Vagina (tissue), 2 donors: ENCODE results near the gene SPTLC3. TPM values are rescaled to one million over a fixed set of nuclear protein-coding genes. Genes with fewer than 3 reads are reported as not detected.

Experiments used
- DNase-seq, 2 donors: peaks; one replicate each; pipeline ENCODE4 v3.0.0-alpha.2; 2017; ENCODE audit errors: extremely low spot score in 2 of 2
- H3K27ac ChIP-seq: fragments of 200-600 bp; sonication (generic); one replicate; pipeline ENCODE4 v1.5.1; 2019
- H3K27me3 ChIP-seq: fragments of 200-600 bp; sonication (generic); one replicate; pipeline ENCODE4 v1.5.1; 2019
- H3K36me3 ChIP-seq, 2 donors: fragments of 200-600 bp; sonication (generic); one replicate each; pipeline ENCODE4 v1.5.1; 2017 to 2019
- H3K4me1 ChIP-seq: fragments of 200-600 bp; sonication (generic); one replicate; pipeline ENCODE4 v1.5.1; 2019
- H3K4me3 ChIP-seq, 2 donors: fragments of 200-600 bp; sonication (generic); 1 replicate in 1 of 2; 2 replicates in 1 of 2; pipeline ENCODE4 v1.5.1; 2016 to 2019
- H3K9me3 ChIP-seq: fragments of 200-600 bp; sonication (generic); one replicate; pipeline ENCODE4 v1.5.1; 2019
- CTCF ChIP-seq, 3 experiments: fragments of 450-650 bp in 2 of 3; fragments of 200-600 bp in 1 of 3; sonication (generic) in 1 of 3; IDR thresholded peaks; one replicate each; pipeline ENCODE4 v1.5.1; 2017 to 2019; ENCODE audit warnings: antibody characterized with exemption in 3 of 3, mild to moderate bottlenecking in 2 of 3, moderate library complexity in 2 of 3
- POLR2A ChIP-seq, 2 donors: fragments of 450-650 bp; IDR thresholded peaks; one replicate each; pipeline ENCODE4 v1.6.1; 2017; ENCODE audit warnings: antibody characterized with exemption in 2 of 2, mild to moderate bottlenecking in 2 of 2, moderate library complexity in 2 of 2
- POLR2AphosphoS5 ChIP-seq, 2 donors: sonication (generic); formaldehyde crosslinking; IDR thresholded peaks; one replicate each; pipeline ENCODE4 v1.9.0; 2017; ENCODE audit warnings: antibody characterized with exemption in 2 of 2, mild to moderate bottlenecking in 2 of 2, low read depth in 1 of 2; ENCODE audit not compliant: insufficient read depth in 1 of 2
- intact Hi-C: fragments of 100-400 bp; cut with DNase I; formaldehyde crosslinking; loops from one replicate; pipeline ENCODE4 v1.15.1; 2023
- total RNA-seq: library from RNA; depleted of rRNA; stranded (reverse); fragments of >200 nt; gene quantifications from one replicate; pipeline ENCODE4 v1.2.3, GENCODE V29; 2016

Gene SPTLC3
- total RNA-seq, 1 donor from 2014 or later, result 5.9 TPM

GRCh38 chr20:13012886-13013285 is 4.1 kb downstream of the SPTLC3 start:
- no peak for TF ChIP-seq POLR2A (IDR thresholded peaks at IDR 0.05)
- TF ChIP-seq CTCF (IDR thresholded peaks at IDR 0.05), result no peak
- no peak for TF ChIP-seq POLR2AphosphoS5 (IDR thresholded peaks at IDR 0.05; ENCODE audit: insufficient read depth in 1 of 2, low read depth in 1 of 2)
- H3K9me3 ChIP-seq, result no peaks in the 10 kb centered on the region
- no peaks in the 10 kb centered on the region for H3K36me3 ChIP-seq
- no peak overlapping the region for H3K27ac ChIP-seq
- H3K4me3 ChIP-seq, result no peak overlapping the region
- H3K27me3 ChIP-seq, result no peaks in the 10 kb centered on the region
- H3K4me1 ChIP-seq, result peaks cover 42% of the 10 kb centered on the region
- intact Hi-C loops, result no loop called here
- no peak for DNase-seq

GRCh38 chr20:13013411-13013810 is 4.6 kb downstream of the SPTLC3 start:
- H3K27ac ChIP-seq, result no peak overlapping the region
- no peak for TF ChIP-seq CTCF (IDR thresholded peaks at IDR 0.05)
- TF ChIP-seq POLR2AphosphoS5 (IDR thresholded peaks at IDR 0.05; ENCODE audit: insufficient read depth in 1 of 2, low read depth in 1 of 2), result no peak
- TF ChIP-seq POLR2A (IDR thresholded peaks at IDR 0.05), result no peak
- H3K4me3 ChIP-seq, result no peak overlapping the region
- no peaks in the 10 kb centered on the region for H3K36me3 ChIP-seq
- DNase-seq, result no peak
- no peaks in the 10 kb centered on the region for H3K9me3 ChIP-seq
- peaks cover 45% of the 10 kb centered on the region for H3K4me1 ChIP-seq
- H3K27me3 ChIP-seq, result no peaks in the 10 kb centered on the region
- intact Hi-C loops, result no loop called here

- Histone ChIP-seq H3K9me3 (peaks cover 5% of the 10 kb centered on the region), H3K27ac (no peak overlapping the region), H3K4me1 (peaks cover 24% of the 10 kb centered on the region), H3K4me3 (no peak overlapping the region), H3K36me3 (no peaks in the 10 kb centered on the region), H3K27me3 (no peaks in the 10 kb centered on the region)
- TF ChIP-seq POLR2A (IDR thresholded peaks at IDR 0.05) (no peak), POLR2AphosphoS5 (IDR thresholded peaks at IDR 0.05; ENCODE audit: insufficient read depth in 1 of 2, low read depth in 1 of 2) (no peak), CTCF (IDR thresholded peaks at IDR 0.05) (no peak)
- intact Hi-C loops, result no loop called here
- DNase-seq, result no peak
These were observed 8.5 kb downstream of the SPTLC3 start for GRCh38 chr20:13017235-13017634.

- Histone ChIP-seq H3K27ac (no peak overlapping the region), H3K27me3 (no peaks in the 10 kb centered on the region), H3K9me3 (peaks cover 5% of the 10 kb centered on the region), H3K4me3 (no peak overlapping the region), H3K36me3 (no peaks in the 10 kb centered on the region), H3K4me1 (peaks cover 16% of the 10 kb centered on the region)
- intact Hi-C loops, result no loop called here
- TF ChIP-seq POLR2AphosphoS5 (IDR thresholded peaks at IDR 0.05; ENCODE audit: insufficient read depth in 1 of 2, low read depth in 1 of 2) (no peak), POLR2A (IDR thresholded peaks at IDR 0.05) (no peak), CTCF (IDR thresholded peaks at IDR 0.05) (no peak)
- no peak for DNase-seq
These were observed 9.2 kb downstream of the SPTLC3 start for GRCh38 chr20:13017883-13018535.

- Histone ChIP-seq H3K27ac (no peak overlapping the region), H3K36me3 (no peaks in the 10 kb centered on the region), H3K27me3 (no peaks in the 10 kb centered on the region), H3K9me3 (peaks cover 5% of the 10 kb centered on the region), H3K4me1 (peaks cover 14% of the 10 kb centered on the region), H3K4me3 (no peak overlapping the region)
- DNase-seq, result no peak
- intact Hi-C loops, result no loop called here
- TF ChIP-seq CTCF (IDR thresholded peaks at IDR 0.05) (no peak), POLR2A (IDR thresholded peaks at IDR 0.05) (no peak), POLR2AphosphoS5 (IDR thresholded peaks at IDR 0.05; ENCODE audit: insufficient read depth in 1 of 2, low read depth in 1 of 2) (no peak)
These were observed 12.6 kb downstream of the SPTLC3 start for GRCh38 chr20:13021205-13021970.
